Measurements from ENCODE around the gene TMEM164. TPM values are rescaled to one million over a fixed set of nuclear protein-coding genes. Genes with fewer than 3 reads are reported as not detected.

Gene TMEM164
- total and polyA plus RNA-seq, 2 experiments from 2014 or later: 3.4 to 17.2 TPM

DNA sequence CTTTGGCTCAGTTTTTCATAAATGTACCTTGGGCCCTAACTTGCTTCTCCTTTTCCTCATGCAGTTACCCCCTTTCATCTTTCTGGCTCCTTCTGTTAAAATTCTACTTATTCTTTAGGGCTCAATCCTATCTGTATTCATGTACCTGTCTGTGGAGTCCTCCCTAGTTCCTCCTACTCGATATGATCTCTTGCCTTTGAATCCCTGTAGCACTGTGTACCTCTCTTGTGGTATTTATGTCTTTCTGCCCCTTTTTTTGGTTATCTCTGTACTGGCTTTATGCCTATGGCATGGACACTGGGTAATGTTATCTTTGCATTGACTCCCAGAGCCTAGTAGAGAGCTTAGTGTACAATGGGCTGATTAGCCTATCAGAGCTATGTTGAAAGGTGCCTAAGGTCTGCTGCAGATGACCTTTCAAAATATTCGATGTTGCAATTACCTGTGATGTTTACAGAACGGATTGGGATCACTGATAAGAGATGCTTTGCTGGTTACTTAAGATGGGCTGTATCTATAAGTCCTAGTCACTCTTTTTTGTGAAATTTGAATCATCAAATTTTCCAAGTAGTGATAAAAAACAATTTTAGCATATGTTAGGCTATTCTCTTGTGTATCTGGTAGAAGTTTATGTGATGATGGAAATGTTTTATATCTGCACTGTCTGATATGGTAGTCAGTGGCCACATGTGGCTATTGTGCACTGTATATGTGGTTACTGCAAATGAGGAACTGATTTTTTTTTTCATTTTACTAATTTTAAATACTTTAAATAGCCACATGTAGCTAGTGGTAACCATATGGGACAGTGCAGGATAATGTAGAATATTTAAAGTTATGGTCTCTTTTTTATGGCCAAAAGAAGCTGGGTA is 33.5 kb downstream of the TMEM164 start:
- no peaks in the 10 kb centered on the region for H3K9me3 Mint-ChIP-seq
- no peak for ATAC-seq

More for the DNA sequence above, 33.5 kb downstream of the TMEM164 start:
- Mint-ChIP-seq H3K4me3 (no peak overlapping the region), H3K36me3 (ENCODE audit: low read depth) (no peaks in the 10 kb centered on the region), H3K27ac (no peak overlapping the region), H3K4me1 (peaks cover 16% of the 10 kb centered on the region), H3K27me3 (ENCODE audit: insufficient read depth, low read depth, poor library complexity) (no peaks in the 10 kb centered on the region)
- Histone ChIP-seq H3K4me2 (no peak overlapping the region), H3K27me3 (ENCODE audit: insufficient read depth) (no peaks in the 10 kb centered on the region), H4K20me1 (replicated peaks; ENCODE audit: insufficient read depth) (no peaks in the 10 kb centered on the region), H3K27ac (ENCODE audit: low read depth) (no peak overlapping the region), H3K4me1 (ENCODE audit: insufficient read depth) (no peaks in the 10 kb centered on the region), H2AFZ (no peak overlapping the region), H3K79me2 (replicated peaks; ENCODE audit: insufficient read depth) (no peaks in the 10 kb centered on the region), H3K36me3 (ENCODE audit: insufficient read depth) (no peaks in the 10 kb centered on the region), H3K4me3 (no peak overlapping the region), H3F3A (replicated peaks; ENCODE audit: low read depth) (no peaks in the 10 kb centered on the region), H3K9me2 (ENCODE audit: insufficient read depth) (no peaks in the 10 kb centered on the region)
- no peak for TF ChIP-seq NANOG (IDR thresholded peaks at IDR 0.05; ENCODE audit: borderline replicate concordance)
- TF ChIP-seq REST (IDR thresholded peaks at IDR 0.05; ENCODE audit: unreplicated experiment): no peak
- TF ChIP-seq ZNF331 (CRISPR knock-in tag; IDR thresholded peaks at IDR 0.05; ENCODE audit: low read depth): no peak
- TF ChIP-seq POLR2AphosphoS5 (IDR thresholded peaks at IDR 0.05; ENCODE audit: low read depth): no peak
- no peak for TF ChIP-seq ETS1 (IDR thresholded peaks at IDR 0.05)
- TF ChIP-seq ZNF462 (CRISPR knock-in tag; IDR thresholded peaks at IDR 0.05): no peak
- no peak for TF ChIP-seq EZH2 (IDR thresholded peaks at IDR 0.05; ENCODE audit: low read depth, unreplicated experiment)
- no peak for TF ChIP-seq CTCF (conservative IDR thresholded peaks at IDR 0.05; ENCODE audit: low read depth in 2 of 2)
- TF ChIP-seq STAT1 (IDR thresholded peaks at IDR 0.05; ENCODE audit: unreplicated experiment): no peak
- TF ChIP-seq JUNB (IDR thresholded peaks at IDR 0.05; ENCODE audit: unreplicated experiment): no peak
- no peak for TF ChIP-seq EZH2phosphoT487 (IDR thresholded peaks at IDR 0.05; ENCODE audit: unreplicated experiment)
- TF ChIP-seq CREB1 (CRISPR knock-in tag; IDR thresholded peaks at IDR 0.05; ENCODE audit: low read depth): no peak
- no peak for DNase-seq (ENCODE audit: low spot score)
